ENCODE data around the gene SLC35E2B.
"Not testable (repeated sequence)": the region's sequence is repeated elsewhere in the genome, so short reads cannot be mapped to it uniquely, and the experiment has no call there.

Gene SLC35E2B

DNA sequence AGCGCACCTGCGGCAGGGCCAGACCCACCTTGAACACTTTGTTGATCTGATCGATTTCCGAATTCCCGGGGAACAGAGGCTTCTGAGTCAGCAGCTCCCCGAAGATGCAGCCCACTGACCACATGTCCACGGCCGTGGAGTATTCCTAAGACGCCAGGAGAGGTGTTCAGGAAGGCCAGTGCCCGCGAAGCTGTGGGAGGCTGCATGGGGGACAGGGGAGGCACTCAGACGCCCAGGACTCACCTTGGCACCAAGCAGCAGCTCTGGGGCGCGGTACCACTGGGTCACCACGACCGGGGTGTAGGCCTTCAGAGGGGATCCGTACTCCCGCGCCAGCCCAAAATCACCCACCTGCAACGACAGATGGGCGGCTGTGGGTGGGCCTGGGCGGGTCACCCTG lies 11.2 kb upstream of the SLC35E2B start:
- no peak for DNase-seq

DNA sequence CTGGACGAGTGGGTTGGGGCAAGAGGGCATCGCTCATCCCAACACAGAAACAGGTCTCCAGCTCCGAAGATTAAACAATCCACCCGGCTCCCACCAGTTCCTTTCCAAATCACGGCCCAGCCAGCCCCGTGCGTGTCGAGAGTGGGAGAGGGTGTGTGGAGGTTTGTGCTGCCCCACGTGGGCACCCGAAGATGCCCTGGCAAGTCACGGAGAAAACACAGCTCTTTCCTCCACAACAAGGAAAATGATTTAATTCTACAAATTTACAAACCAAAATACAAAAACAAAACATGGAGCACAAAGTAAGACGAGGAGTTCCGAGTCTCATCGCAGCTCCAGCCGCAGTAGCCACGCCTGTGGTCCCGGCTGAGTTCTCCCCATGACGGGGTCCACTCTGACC lies 9.9 kb upstream of the SLC35E2B start:
- DNase-seq, result not testable (repeated sequence)

DNA sequence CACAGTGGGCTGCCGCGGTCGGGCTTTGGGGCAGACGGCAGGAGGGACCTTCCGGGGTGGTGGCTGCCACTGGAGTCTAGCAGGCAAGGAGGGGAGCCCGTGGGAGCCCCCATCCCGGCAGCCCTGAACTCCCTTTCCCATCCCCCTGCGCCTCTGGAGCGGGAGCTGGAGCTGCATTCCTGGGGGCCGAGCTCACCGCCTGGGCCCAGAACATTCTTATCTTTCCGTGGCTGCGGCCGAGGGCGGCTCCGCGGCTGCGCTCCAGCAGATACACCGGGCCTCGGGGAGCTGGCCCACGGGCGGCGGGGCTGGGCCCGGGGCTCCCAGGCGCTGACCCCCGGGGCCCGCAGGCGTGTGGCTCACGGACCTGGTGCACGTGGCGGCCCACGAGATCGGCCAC lies 8.0 kb upstream of the SLC35E2B start:
- not testable (repeated sequence) for DNase-seq

DNA sequence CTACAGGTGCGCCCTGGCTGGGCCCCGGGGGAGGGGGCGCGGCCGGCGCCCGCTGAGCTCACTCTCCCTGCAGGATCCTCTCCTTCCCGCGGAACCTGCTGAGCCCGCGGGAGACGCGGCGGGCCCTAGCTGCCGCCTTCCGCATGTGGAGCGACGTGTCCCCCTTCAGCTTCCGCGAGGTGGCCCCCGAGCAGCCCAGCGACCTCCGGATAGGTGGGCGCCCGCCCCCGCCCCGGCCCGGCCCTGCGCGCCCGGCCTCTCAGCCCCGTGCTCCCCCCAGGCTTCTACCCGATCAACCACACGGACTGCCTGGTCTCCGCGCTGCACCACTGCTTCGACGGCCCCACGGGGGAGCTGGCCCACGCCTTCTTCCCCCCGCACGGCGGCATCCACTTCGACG lies 7.5 kb upstream of the SLC35E2B start:
- DNase-seq, result not testable (repeated sequence)

DNA sequence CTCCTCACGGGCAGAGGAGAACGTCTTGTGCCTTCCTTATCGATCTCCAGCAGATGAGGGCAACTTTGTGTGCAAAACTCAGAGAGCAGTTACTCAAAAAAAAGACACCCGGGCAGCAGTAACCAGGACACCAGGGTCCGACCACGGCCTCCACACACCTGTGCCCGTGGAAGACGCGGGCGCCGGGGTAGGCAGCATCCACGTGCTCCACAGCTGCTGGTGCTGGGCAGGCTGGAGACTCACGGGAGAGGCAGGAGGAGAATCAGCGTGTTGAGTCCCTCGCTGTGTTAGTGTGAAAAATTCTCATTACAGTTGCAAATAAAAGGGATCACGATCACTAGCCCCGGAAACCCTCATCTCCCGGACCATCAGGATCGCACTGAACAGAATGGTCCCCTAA lies 6.5 kb upstream of the SLC35E2B start:
- DNase-seq, result not testable (repeated sequence)

DNA sequence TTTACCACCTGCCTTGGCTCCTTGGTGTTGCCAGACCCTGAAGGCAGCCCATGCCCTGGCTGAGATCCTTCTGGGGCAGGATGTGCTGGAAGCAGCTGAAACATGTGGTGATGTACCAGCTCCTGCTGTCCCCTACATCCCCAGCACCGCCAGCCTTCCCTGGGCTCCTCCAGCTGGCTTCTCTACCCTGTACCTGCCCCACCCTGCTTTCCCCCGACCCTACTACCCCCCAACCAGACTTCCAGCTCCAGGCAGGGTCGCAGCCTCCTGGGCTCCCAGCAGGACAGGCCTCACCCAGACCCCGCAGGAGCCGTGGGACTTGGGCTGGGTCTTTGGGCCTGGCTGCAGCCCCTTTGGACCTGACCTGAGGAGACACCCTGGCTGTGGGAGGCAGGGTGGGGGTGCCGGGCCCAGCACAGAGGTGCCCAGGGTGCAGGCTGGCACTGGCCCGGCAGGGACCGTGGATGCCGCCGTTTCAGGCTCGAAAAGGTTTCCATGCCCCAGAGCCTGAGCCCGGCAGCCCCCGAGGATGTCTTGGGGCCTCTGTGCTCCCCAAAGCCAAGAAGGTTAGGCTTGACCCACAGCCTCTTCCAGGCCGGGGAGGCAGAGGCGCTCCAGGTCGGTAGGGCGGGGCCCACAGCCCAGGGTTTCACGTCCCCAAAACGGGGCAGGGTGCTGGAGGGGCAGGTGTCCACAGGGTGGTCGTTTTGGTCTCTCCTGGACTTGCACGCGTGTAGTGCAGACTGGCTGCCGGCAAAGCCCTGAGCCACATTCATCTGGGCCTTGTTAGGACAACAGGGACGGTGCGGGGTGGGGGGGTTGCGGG lies 5.0 kb upstream of the SLC35E2B start:
- DNase-seq, result not testable (repeated sequence)

DNA sequence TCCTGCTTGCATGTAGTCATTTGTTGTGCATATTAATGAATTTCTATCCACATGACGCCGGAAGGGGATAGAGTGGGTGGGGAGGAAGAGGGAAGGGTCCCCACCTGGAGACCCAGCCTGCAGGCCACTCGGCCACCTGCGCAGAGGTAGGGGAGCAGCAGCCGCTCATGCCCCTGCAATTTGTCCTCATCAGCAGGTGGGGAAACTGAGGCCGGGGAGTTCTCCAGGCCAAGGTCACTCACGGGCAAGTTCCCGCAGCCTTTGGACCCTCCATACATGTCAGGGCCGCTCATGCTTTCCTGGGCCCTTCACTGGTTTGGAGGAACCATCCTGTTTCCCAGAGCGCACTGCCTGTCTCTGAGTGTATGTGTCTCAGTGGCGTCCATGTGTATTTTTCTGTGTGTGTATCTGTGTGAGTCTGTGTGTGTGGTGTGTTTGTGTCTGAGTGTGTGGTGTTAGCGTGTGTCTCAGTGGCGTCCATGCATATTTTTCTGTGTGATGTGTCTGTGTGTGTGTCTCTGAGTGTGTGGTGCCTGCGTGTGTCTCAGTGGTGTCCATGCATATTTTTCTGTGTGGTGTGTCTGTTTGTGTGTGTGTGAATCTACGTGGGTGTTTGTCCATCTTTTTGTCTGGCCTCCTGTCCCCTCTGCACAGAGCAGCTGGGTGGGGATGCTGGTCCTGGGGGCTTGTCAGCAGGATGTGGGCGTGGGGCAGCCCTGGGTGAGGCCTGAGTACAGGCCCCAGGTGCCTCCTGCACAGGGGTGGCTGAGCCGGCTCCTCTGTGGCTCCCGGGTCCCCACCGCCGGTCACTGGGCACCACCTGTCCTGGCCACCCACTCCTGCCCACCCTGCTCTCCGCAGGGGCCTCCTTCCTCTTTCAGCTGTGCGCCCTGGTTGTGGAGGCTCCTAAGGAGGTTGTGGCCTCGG lies 4.1 kb upstream of the SLC35E2B start:
- DNase-seq, result not testable (repeated sequence)

DNA sequence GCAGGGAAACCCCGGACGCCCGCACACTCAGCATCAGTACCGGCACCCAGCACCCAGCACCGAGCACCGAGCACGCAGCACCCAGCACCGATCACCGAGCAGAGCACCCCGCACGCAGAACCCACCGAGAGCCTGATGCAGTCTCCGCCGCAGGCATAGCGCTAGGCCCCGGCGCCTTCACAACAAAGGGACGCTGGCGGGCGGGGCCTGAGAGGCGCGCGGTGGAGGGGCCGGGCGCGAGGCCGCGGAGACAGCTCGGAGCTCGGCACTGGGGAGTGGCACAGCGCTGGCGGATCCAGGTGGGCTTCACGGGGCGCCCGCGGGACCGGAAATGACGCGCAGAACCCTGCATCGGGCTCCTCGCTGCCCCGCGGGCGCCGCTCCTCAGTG lies 276 bp downstream of the SLC35E2B start:
- DNase-seq, result peak; percentile 61

DNA sequence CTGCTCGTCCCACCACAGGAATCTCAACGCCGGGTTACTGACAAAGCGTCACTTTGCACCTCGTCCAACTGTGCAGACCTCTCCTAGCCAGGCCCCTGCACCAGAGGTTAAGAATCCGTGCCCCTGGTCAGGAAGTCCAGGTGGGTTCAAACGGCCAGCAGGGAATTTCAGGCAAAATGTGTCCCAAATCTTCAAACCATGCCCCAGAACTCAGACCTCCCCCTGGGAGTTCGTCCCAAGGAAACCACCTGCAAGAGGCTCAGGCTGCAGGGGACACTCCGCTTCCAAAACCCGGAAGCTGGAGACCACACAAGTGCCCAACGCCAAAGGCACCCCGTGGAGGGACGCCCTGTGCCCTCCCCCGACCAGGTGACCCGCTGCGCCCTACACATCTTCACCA lies 1.2 kb downstream of the SLC35E2B start:
- not testable (repeated sequence) for DNase-seq

DNA sequence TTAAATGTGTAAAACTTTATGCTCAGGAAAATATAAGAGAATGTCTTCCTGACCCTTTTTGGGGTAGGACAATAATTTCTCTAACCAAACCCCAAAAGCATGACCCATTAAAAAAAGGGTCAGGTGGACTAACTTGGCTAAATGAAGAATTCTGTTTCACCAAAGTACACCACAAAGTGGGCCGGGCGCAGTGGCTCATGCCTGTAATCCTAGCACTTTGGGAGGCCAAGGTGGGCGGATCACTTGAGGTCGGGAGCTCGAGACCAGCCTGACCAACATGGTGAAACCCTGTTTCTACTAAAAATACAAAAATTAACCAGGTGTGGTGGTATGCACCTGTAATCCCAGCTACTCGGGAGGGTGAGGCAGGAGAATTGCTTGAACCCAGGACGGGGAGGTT lies 3.1 kb downstream of the SLC35E2B start:
- DNase-seq, result not testable (repeated sequence)

DNA sequence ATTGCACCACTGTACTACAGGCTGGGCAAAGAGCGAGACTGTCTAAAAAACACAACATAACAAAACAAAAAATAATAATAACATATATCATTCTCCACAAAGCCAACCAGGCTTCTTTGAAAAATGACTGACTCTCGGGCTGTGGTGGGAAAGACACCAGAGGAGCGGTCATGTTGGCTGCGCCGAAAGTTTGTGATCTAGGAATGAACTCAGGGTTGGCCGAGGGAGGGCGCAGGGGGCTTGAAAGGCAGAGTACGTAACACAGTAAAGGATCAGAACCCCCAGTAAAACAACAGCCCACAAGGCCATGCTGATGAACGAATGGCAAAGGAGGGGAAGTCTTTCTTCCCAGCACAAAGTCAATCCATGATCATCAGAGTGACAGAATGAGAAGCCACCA lies 4.7 kb downstream of the SLC35E2B start:
- no peak for DNase-seq

DNA sequence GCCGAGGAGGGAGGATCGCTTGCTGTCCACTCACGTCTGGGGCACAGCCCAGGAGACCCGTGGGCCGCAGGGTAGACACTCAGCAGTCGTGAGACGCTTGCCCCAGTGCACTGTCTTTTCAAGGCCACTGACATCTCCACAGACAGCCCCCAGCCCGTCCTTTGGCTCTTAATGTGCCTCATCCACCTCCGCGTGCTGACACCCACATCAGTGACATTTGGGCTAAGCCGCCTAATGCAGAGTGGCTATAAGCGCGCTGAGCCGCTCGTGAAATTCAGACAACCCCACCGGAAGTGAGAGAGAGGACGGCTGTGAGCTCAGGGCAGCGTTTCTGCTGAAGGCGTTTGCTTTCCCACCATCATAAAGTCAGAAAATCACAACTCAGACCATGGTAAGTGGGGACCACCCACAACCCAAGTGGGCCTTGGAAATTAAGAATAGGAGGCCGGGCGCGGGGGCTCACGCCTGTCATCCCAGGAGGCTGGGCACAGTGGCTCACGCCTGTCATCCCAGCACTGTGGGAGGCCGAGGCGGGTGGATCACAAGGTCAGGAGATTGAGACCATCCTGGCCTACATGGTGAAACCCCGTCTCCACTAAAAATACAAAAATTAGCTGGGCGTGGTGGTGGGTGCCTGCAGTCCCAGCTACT lies 8.4 kb downstream of the SLC35E2B start:
- no peak for DNase-seq

DNA sequence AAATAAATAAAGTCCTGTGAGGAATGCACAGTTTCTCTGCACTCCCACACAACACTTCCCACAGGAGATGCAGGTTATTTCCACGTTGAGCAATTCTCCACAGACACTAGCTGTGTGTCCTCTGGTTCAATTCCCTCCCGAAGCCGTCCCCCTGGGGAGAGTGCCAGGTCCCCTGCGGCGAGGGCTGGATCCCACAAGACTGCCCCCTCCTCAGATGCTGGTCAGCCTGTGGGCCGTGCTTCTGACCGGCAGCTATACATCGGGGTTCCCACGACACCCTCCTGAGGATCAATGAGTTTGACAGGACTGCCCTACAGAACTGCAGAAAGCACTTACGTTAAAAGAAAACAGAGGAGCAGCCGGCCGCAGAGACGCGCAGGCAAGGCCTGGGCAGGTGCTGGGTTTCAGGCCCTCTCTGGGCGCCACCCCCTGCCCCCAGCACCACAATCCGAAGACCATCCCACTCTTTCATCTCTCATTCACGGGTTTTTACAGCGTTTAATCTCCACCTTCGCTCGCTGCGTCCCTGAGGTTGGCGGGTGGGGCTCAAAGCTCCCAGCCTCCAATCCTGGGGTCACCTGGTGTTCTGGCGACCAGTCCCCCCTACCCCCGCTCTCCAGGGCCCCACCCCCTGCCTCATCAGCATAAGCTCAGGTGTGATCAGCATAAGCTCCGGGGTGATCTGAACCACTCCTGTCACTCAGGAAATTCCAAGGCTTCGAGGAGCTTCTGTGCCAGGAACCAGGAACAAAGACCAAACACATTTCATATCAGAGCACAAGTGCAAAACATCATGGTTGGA lies 9.3 kb downstream of the SLC35E2B start:
- DNase-seq, result no peak

DNA sequence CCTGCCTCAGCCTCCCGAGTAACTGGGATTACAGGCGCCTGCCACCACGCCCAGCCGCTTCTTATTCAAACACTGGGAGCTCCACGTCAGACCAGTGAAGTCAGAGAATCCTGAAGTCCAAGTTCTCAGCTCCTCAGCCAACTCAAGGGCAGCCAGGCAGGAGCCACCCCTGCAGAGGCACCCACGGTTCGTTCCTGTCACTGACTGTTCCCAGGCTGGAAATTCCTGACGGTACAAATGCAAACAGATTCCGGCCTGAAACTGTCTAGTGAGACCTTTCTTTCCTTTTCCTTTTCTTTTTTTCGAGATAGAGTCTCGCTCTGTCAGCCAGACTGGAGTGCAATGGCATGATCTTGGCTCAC lies 11.7 kb downstream of the SLC35E2B start:
- DNase-seq, result no peak

DNA sequence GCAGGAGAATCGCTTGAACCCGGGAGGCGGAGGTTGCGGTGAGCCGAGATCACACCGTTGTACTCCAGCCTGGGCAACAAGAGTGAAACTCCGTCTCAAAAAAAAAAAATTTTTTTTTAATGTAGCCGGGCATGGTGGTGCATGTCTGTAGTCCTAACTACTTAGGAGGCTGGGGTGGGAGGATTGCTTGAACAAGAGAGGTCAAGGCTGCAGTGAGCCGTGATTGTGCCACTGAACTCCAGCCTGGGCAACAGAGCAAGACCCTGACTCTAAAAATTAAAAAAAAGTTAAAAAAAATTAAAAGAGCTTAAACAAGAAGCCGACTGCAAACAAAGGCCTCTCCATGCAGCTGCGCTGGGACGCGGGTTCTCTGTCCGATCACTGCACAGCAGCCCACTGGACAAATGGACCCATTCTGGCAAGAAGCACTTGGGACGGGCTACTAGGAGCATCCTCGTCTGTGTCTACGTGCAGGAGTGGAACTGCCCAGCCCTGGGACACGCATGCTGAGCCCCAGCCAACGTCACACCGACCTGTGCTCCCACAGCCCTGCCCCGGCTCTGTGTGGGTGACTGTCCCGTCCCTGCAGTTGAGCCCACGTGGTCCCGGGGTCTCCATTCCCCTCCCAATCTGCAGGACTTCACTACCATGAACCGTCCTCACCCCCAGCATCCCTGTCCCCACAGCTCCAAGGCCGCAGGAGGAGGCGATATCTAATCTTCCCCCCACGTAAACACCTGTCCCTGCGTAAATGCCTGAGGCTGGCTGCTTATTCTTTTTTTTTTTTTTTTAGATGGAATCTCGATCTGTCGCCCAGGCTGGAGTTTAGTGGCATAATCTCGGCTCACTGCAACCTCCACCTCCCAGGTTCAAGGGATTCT lies 12.3 kb downstream of the SLC35E2B start:
- no peak for DNase-seq

DNA sequence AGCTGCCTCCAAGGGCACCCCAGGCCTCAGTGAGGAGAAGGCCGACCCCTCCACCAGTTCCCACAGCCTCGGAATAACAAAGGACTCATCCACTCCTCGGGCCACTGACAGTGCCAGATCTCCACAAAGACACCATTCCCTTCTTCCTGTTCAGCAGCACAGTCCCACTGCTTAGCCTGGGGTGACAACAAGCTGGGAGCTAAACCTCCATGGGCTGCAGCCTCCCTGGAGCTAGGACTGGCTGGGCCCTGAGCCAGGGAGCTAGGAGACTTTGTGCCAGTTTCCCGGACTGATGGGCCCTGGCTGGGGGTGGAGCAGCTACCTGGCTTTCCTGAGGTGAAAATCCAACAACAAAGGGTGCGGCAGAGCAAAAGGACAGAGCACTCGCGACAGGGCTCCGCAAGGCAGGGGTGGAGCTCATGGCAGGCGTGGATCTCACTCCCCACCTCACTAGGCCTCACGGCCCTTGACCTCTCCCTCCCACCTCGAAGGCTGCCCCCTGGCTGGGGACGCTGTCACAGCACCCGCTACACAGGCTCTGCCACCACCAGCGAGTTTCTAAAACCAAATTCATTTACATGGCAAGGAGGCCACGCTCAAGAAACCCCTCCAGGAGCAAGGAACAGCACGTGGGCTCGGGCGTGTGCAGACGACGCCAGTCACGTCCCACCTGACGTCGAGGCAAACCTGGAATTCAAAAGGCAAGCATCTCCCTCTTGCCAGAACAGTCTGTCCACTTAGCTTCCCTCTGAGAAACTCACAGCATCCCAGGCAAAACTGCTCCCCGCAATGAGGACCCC lies 13.8 kb downstream of the SLC35E2B start:
- no peak for DNase-seq

DNA sequence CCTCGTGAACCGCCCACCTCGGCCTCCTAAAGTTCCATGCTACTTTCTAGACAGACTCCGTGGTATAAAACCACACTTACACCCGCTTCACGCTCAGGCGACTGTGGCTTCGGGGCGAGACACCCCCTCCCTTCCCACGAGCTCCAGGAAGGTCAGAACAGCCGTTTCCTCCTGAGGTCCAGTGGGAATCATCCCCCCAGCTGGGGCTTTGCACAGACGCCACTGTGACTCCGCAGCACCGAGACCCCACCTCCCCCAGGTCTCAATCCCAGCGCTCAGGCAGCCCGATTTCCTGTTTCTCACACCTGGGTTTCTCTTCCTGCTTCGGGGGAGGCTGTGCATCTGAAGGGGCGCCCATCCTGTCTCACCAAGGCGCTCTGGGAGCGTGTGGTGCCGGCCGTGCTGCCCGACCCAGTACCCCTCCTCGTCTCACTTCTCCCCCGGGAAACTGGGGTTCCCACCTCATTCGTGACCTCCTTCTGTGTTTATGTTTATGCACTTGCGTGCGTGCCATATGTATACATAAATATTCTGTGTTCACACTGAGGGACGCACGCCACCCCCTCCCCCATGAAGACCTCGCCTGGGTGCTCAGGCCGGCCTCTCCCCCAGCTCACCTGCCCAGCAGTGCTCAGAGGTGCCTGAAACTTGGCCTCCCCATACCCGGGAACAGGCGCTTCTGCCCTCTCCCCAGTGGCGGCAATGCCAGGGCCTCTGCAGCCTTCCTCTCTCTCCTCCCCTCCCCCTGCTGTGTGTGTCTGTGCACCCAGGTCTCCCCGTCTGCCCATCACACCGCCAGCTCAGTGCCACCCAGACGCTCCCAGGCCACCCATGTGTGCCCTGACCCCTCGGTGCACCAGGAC lies 14.6 kb downstream of the SLC35E2B start:
- DNase-seq, result no peak

DNA sequence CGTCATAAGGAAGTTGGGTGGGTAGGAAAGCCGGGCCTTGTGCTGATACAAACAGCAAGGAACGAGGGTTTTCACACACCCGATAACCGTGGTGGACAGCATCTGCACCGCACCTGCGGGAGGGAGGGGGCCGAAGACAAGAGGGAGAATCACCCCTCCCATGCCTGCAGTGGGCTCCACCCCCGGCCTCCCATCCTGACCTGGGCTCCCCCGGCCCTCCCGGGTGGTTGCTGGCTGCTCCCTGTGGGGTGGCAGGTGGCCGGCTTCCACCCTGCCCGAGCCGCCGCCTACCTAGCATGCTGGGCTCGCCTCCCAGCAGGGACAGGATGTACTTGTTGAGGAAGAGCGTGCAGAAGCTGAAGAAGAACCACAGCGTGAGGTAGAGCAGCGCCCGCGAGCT lies 16.5 kb downstream of the SLC35E2B start:
- not testable (repeated sequence) for DNase-seq

DNA sequence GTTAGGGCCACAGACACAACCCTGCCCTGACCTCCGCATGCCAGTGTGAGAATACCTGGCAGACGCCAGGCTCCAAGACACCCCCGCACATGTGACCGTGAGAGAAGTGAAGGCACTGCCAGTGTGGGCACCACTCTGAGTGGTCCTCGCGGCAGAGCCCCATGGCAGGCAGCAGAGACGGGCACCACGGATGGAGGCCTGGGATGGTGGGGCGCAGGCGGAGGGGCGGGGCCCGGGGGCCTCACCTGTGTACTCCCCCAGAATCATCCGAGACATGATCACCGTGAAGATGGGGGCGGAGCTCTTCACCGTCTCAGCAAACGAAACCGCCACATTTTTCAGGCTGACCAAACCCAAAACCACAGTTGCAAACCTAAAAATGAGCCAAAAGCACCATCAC lies 17.4 kb downstream of the SLC35E2B start:
- not testable (repeated sequence) for DNase-seq
